Measurements from ENCODE around the gene GAB1. TPM values are rescaled to one million over a fixed set of nuclear protein-coding genes. Genes with fewer than 3 reads are reported as not detected.

Gene GAB1
- total RNA-seq, 3 donors from 2014 or later: 24.8 to 67.5 (median 38.7) TPM

- peak; percentile 83 to 88 for DNase-seq (ENCODE audit: low spot score in 2 of 2)
- peak overlapping the region; percentile 98 for H3K27ac ChIP-seq
- H3K9me3 ChIP-seq: no peaks in the 10 kb centered on the region
- no peaks in the 10 kb centered on the region for H3K27me3 ChIP-seq
- no peaks in the 10 kb centered on the region for H3K4me1 ChIP-seq
- no peaks in the 10 kb centered on the region for H3K36me3 ChIP-seq
- H3K4me3 ChIP-seq: peak overlapping the region; percentile 76 to 98 (median 88)
- intact Hi-C loops (cut with DNase I; ENCODE audit: low total_unique reads): no loop called here
- TF ChIP-seq POLR2AphosphoS5 (IDR thresholded peaks at IDR 0.05) (peak; percentile 57 to 89 (median 73)), POLR2A (IDR thresholded peaks at IDR 0.05) (no peak)
Measured at GRCh38 chr4:143335979-143336780, 496 bp upstream of the GAB1 start.

GRCh38 chr4:143337600-143338287 is 1.1 kb downstream of the GAB1 start:
- Histone ChIP-seq H3K4me1 (no peaks in the 10 kb centered on the region), H3K4me3 (peak overlapping the region; percentile 76 to 98 (median 88)), H3K36me3 (no peaks in the 10 kb centered on the region), H3K9me3 (no peaks in the 10 kb centered on the region), H3K27ac (peak overlapping the region; percentile 98), H3K27me3 (no peaks in the 10 kb centered on the region)
- TF ChIP-seq POLR2A (IDR thresholded peaks at IDR 0.05): no peak
- TF ChIP-seq CTCF (IDR thresholded peaks at IDR 0.05): no peak
- no peak for TF ChIP-seq POLR2AphosphoS5 (IDR thresholded peaks at IDR 0.05)
- intact Hi-C loops (cut with DNase I; ENCODE audit: low total_unique reads): no loop called here
- DNase-seq (ENCODE audit: low spot score in 2 of 2): peak in 1 of 2 donors; percentile 24

GRCh38 chr4:143338313-143338712 is 1.6 kb downstream of the GAB1 start:
- Histone ChIP-seq H3K4me1 (no peaks in the 10 kb centered on the region), H3K27ac (peak overlapping the region in 1 of 2 donors; percentile 98), H3K9me3 (no peaks in the 10 kb centered on the region), H3K36me3 (no peaks in the 10 kb centered on the region), H3K4me3 (peak overlapping the region; percentile 76 to 98 (median 88)), H3K27me3 (no peaks in the 10 kb centered on the region)
- DNase-seq (ENCODE audit: low spot score in 2 of 2): no peak
- intact Hi-C loops (cut with DNase I; ENCODE audit: low total_unique reads): no loop called here
- TF ChIP-seq CTCF (IDR thresholded peaks at IDR 0.05) (no peak), POLR2A (IDR thresholded peaks at IDR 0.05) (no peak), POLR2AphosphoS5 (IDR thresholded peaks at IDR 0.05) (no peak)

GRCh38 chr4:143339497-143339896 is 2.8 kb downstream of the GAB1 start:
- Histone ChIP-seq H3K27ac (no peak overlapping the region), H3K4me3 (peak overlapping the region in 1 of 3 donors; percentile 29), H3K27me3 (no peaks in the 10 kb centered on the region), H3K36me3 (no peaks in the 10 kb centered on the region), H3K9me3 (no peaks in the 10 kb centered on the region), H3K4me1 (peaks cover 0 to 5% of the 10 kb centered on the region in 2 donors)
- TF ChIP-seq POLR2AphosphoS5 (IDR thresholded peaks at IDR 0.05): no peak
- no peak for TF ChIP-seq POLR2A (IDR thresholded peaks at IDR 0.05)
- TF ChIP-seq CTCF (IDR thresholded peaks at IDR 0.05): no peak
- intact Hi-C loops (cut with DNase I; ENCODE audit: low total_unique reads): no loop called here
- DNase-seq (ENCODE audit: low spot score in 2 of 2): no peak

- DNase-seq (ENCODE audit: low spot score in 2 of 2): no peak
Measured at GRCh38 chr4:143341186-143341755, 4.6 kb downstream of the GAB1 start.

More at GRCh38 chr4:143341186-143341755, 4.6 kb downstream of the GAB1 start:
- Histone ChIP-seq H3K4me1 (peaks cover 0 to 12% of the 10 kb centered on the region in 2 donors), H3K9me3 (no peaks in the 10 kb centered on the region), H3K27me3 (no peaks in the 10 kb centered on the region), H3K27ac (peak overlapping the region in 1 of 2 donors; percentile 22), H3K36me3 (no peaks in the 10 kb centered on the region), H3K4me3 (no peak overlapping the region)
- intact Hi-C loops (cut with DNase I; ENCODE audit: low total_unique reads): no loop called here
- TF ChIP-seq POLR2A (IDR thresholded peaks at IDR 0.05): no peak
- TF ChIP-seq CTCF (IDR thresholded peaks at IDR 0.05): no peak
- no peak for TF ChIP-seq POLR2AphosphoS5 (IDR thresholded peaks at IDR 0.05)
